Psoas muscle (tissue), 8 donors: ENCODE measurements around the gene TMEM37. TPM values are rescaled to one million over a fixed set of nuclear protein-coding genes. Genes with fewer than 3 reads are reported as not detected.
A peak's percentile ranks its signal among the peaks of the same experiment; 100 is the strongest.

Experiments used
- ATAC-seq, 4 donors: fragments of 200-7000 bp; cut with Tn5 transposase; one replicate each; pipeline ENCODE4 v1.9.1; 2020; ENCODE audit warnings: moderate library complexity in 3 of 4, mild to moderate bottlenecking in 2 of 4
- DNase-seq, 2 donors: peaks; one replicate each; pipeline ENCODE4 v3.0.0-alpha.2; 2020
- H3K27ac ChIP-seq: fragments of 200-600 bp; one replicate; pipeline ENCODE4 v1.8.0; 2022
- H3K27me3 ChIP-seq, 3 donors: fragments of 200-600 bp in 1 of 3; one replicate each; pipeline versions ENCODE4 v1.6.1 to v1.8.0; 2013 to 2022; ENCODE audit warnings: low read length in 2 of 3, mild to moderate bottlenecking in 2 of 3, moderate library complexity in 1 of 3; ENCODE audit not compliant: insufficient read depth in 3 of 3
- H3K36me3 ChIP-seq, 2 donors: fragments of 200-600 bp in 1 of 2; one replicate each; pipeline versions ENCODE4 v1.6.1 to v1.8.0; 2013 to 2022; ENCODE audit warnings: low read depth in 1 of 2, mild to moderate bottlenecking in 1 of 2, moderate library complexity in 1 of 2; ENCODE audit not compliant: insufficient read depth in 1 of 2
- H3K4me1 ChIP-seq: fragments of 200-600 bp; one replicate; pipeline ENCODE4 v1.8.0; 2022
- H3K4me3 ChIP-seq: fragments of 200-600 bp; one replicate; pipeline ENCODE4 v1.8.0; 2022; ENCODE audit warnings: mild to moderate bottlenecking
- H3K9me3 ChIP-seq: fragments of 200-600 bp; one replicate; pipeline ENCODE4 v1.8.0; 2022
- WGBS, 3 donors: extraction: QIAGEN DNeasy Blood & Tissue Kit; methylation state at CpG; one replicate each; pipeline versions ENCODE4 v1.1.6 to v1.1.7; 2013; 5-methylcytosine and 5-hydroxymethylcytosine counted together
- intact Hi-C, 2 donors: fragments of 100-400 bp; cut with DNase I; formaldehyde crosslinking; loops; one replicate each; pipeline versions ENCODE4 v1.11.0 to v1.14.2; 2022
- polyA plus RNA-seq, 3 donors: library from polyadenylated mRNA; stranded (reverse); fragments of 200-250 nt; gene quantifications; one replicate each; pipeline ENCODE4 v1.2.3, GENCODE V29; 2013
- total RNA-seq, 4 donors: library from RNA; stranded (reverse); fragmentation: NEBNext Ultra II Directional in 2 of 4; extraction: Animal tissue kit (Norgen Biotek cat#: 25700) in 2 of 4; gene quantifications; one replicate each; pipeline versions ENCODE4 v1.2.1 to v1.2.4, GENCODE V29; 2021 to 2023
- TF ChIP-seq, protein P1 (sequence below): fragments of 200-600 bp; IDR thresholded peaks from one replicate; pipeline ENCODE4 v1.8.0; 2022; ENCODE audit warnings: antibody characterized with exemption
- donor health status: healthy with polysubstance abuse.
- donor health status: DM: no; HTN: no; CAD: no; lungs with moderate emphysema.
- donor health status: Bipolar disorder and iron deficiency.
- donor health status: healthy.
- donor health status: DM: yes; HTN: yes; CAD: no.
- donor health status: DM: no; HTN: no; CAD: no.
- donor health status: DM: no; HTN: no; CAD: no.
- donor health status: DM: yes; HTN: yes; CAD: no.

TMEM37 gene
- total and polyA plus RNA-seq, 7 donors: 0.60 to 3.9 (median 0.96) TPM

DNA sequence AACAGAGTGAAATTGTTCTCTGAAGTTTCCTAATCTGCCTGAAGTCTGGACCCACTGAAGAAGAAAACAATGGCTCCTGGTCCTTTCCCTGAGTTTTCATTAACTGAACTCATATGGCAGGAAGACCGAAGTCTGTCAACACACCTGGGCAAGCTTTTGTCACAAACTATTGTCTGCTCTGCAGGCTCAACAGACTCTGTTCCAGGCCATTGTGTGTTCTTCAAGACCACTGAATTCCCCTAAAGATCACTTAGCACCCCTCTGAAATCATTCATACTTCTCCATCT lies 6.6 kb upstream of the TMEM37 start:
- ATAC-seq (no peak), DNase-seq (no peak)
- no peaks in the 10 kb centered on the region for H3K36me3 ChIP-seq
- H3K9me3 ChIP-seq: no peaks in the 10 kb centered on the region
- no peak overlapping the region for H3K4me3 ChIP-seq
- intact Hi-C loops: no loop called here
- TF ChIP-seq, protein P1, sequence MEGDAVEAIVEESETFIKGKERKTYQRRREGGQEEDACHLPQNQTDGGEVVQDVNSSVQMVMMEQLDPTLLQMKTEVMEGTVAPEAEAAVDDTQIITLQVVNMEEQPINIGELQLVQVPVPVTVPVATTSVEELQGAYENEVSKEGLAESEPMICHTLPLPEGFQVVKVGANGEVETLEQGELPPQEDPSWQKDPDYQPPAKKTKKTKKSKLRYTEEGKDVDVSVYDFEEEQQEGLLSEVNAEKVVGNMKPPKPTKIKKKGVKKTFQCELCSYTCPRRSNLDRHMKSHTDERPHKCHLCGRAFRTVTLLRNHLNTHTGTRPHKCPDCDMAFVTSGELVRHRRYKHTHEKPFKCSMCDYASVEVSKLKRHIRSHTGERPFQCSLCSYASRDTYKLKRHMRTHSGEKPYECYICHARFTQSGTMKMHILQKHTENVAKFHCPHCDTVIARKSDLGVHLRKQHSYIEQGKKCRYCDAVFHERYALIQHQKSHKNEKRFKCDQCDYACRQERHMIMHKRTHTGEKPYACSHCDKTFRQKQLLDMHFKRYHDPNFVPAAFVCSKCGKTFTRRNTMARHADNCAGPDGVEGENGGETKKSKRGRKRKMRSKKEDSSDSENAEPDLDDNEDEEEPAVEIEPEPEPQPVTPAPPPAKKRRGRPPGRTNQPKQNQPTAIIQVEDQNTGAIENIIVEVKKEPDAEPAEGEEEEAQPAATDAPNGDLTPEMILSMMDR: no peak
- WGBS, 3 donors: 79 to 96% (median 87%) methylated on average over 1 of the region's 1 CpG
- no peaks in the 10 kb centered on the region for H3K4me1 ChIP-seq
- peaks cover 0 to 1% (median 0%) of the 10 kb centered on the region in 3 donors for H3K27me3 ChIP-seq
- H3K27ac ChIP-seq: no peak overlapping the region

DNA sequence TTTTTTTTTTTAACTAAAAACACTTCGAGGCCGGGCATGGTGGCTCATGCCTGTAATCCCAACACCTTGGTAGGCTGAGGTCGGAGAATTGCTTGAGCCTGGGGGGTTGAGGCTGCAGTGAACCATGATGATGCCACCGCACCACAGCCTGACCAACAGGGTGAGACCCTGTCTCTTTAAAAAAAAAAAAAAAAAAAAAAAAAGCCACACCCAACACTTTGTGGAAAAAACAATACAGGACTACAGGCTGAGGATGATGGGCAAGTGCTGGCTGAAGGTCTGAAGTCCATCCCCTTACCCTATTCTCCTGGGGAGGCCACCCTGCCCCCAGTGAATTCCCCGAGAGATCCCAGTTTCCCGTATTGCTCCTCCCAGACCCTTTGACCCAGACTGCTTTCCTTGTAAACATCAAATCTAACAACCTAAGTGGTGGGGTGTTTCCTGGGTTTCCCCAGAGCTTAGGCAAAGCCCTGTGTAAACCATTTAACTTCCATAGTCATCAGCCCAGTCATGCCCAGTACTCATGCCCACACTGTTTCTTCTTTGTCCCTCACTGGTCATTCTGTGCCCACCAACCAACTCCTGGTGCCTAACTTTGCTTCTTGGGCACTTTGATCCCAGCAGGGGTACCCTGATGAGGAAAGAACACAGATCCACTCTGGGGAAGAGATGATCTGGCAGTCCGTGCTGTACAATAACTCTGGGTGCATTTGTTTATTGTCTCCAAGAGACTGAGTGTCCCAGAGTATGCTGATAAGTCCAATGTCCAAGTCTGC lies 5.8 kb upstream of the TMEM37 start:
- H3K27ac ChIP-seq: no peak overlapping the region
- DNase-seq: no peak
- WGBS, 3 donors: 77 to 89% (median 84%) methylated on average over 7 of the region's 7 CpGs

DNA sequence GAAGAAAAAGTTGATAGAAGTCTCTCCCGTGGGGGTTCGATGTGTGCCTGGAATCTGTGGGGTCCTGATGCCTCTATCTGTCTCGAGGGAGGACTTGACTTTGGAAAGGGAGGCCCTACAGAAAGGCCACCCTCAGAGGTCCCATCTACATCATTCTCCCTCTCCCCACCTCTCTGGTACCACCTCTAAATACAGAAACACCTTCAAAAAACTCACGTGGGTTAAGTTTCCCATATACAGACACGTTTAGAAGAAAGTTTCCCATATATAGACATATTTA lies 5.3 kb upstream of the TMEM37 start:
- peaks cover 0 to 1% (median 0%) of the 10 kb centered on the region in 3 donors for H3K27me3 ChIP-seq
- TF ChIP-seq, protein P1: no peak
- no peak overlapping the region for H3K27ac ChIP-seq
- H3K36me3 ChIP-seq: no peaks in the 10 kb centered on the region
- no peak overlapping the region for H3K4me3 ChIP-seq
- H3K9me3 ChIP-seq: no peaks in the 10 kb centered on the region
- DNase-seq (no peak), ATAC-seq (no peak)
- no peaks in the 10 kb centered on the region for H3K4me1 ChIP-seq
- intact Hi-C loops: no loop called here
- WGBS, 3 donors: 67 to 77% (median 72%) methylated on average over 5 of the region's 5 CpGs

More for the DNA sequence above, 5.8 kb upstream of the TMEM37 start:
- H3K36me3 ChIP-seq: no peaks in the 10 kb centered on the region
- H3K4me3 ChIP-seq: no peak overlapping the region
- TF ChIP-seq, protein P1: no peak
- H3K9me3 ChIP-seq: no peaks in the 10 kb centered on the region
- no peaks in the 10 kb centered on the region for H3K4me1 ChIP-seq
- peaks cover 0 to 1% (median 0%) of the 10 kb centered on the region in 3 donors for H3K27me3 ChIP-seq
- no peak for ATAC-seq
- intact Hi-C loops: no loop called here

DNA sequence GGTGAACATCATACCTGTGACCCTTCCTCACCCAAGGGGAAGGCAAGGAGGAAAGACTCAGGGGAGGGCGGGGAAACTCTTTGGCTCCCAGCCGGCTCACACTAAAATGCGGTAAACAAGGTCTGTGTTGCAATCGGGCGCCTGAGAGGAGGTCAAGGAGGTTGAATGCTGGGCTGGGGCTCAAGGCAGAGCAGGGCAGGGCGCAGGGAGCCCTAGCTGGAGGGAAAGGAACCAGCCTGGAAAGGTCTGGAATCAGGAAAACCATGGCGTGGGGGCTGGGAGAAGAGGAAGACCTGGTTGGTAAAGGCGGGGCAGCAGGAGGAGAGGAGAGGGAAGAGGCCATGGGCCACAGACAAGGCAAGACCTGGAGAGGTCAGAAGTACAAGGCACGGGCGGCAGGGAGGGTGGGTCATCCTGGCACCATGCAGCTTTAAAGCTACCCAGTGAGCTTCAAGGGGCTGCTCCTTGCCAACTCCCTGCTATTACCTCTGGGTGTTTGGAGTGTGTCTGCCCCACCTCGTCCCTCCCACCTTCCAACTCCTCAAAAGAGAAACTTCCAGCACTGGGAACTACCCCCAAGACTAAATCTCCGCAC lies 4.8 kb upstream of the TMEM37 start:
- no peak for ATAC-seq
- TF ChIP-seq, protein P1: no peak
- Histone ChIP-seq H3K27me3 (peaks cover 0 to 1% (median 0%) of the 10 kb centered on the region in 3 donors), H3K4me1 (peaks cover under 1% of the 10 kb centered on the region), H3K27ac (no peak overlapping the region), H3K4me3 (no peak overlapping the region), H3K9me3 (no peaks in the 10 kb centered on the region), H3K36me3 (no peaks in the 10 kb centered on the region)
- DNase-seq: peak in 1 of 2 donors; percentile 67
- 70 to 75% (median 74%) methylated on average over 12 of the region's 12 CpGs for WGBS, 3 donors
- intact Hi-C loops: no loop called here
